Measurements from ENCODE around the gene IL16.
"Not testable (repeated sequence)": the region's sequence is repeated elsewhere in the genome, so short reads cannot be mapped to it uniquely, and the experiment has no call there.

The IL16 gene

DNA sequence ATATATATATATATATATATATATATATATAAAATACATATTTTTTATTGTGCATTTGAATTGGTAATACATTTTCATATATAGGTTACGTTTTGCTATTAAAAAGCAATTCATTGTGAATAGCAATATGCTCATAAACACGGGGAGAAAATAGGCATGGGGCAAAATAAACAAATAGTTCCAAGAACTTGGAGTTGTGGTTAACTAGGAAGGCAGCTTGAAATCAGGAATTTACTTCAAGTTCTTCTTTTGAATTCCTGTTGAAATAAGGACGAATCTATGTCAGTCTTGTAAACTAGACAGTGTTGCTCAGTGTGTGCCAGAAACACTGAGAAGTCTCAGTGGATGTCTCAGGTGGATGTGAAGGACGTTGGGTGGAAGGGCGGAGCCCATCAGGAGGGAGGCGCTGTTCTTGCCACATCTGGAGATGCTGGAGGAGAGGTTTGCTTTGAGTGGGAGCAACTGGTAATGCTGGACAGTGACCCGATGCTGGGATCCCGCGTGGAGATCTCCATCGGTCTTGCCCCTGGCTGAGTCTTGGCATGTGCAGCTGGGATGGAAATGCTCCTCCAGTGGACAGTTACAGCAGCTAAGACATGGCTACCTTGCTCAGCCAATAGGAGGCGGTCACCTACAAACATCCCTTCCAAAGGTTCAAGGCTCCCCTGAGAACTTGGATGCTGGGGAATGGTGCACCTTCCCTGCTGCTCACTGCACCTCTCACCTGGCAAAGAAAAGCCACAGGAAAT is 2.5 kb downstream of the IL16 start:
- H3K4me3 ChIP-seq (ENCODE audit: low read depth, low read length): no peak overlapping the region

DNA sequence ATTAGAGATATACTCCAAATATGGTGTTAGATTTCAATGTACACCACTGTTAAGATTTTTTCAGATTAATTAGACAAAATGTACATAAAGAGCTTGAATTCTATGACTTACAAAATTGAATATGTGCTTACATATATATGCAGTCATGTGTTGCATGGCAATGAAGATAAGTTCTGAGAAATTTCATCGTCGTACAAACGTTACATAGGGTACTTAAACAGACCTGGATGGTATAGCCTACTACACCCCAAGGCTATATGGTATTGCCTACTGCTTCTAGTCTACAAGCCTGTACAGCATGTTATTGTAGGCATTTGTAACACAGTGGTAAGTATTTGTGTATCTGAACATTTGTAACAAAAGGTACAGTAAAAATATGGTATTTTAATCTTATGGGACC is 9.3 kb downstream of the IL16 start:
- no peak overlapping the region for H3K4me3 ChIP-seq (ENCODE audit: low read depth, low read length)

DNA sequence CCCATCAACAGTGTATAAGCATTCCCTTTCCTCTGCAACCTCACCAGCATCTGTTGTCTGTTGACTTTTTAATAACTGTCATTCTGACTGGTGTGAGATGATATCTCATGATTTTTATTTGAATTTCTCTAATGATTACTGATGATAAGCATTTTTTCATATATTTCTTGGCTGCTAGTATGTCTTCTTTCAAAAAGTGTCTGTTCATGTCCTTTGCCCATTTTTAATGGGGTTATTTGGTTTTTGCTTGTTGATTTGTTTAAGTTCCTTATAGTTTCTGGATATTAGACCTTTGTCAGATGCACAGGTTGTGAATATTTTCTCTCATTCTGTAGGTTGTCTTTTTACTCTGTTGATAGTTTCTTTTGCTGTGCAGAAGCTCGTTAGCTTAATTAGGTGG is 11.3 kb downstream of the IL16 start:
- not testable (repeated sequence) for H3K4me3 ChIP-seq (ENCODE audit: low read depth, low read length)

DNA sequence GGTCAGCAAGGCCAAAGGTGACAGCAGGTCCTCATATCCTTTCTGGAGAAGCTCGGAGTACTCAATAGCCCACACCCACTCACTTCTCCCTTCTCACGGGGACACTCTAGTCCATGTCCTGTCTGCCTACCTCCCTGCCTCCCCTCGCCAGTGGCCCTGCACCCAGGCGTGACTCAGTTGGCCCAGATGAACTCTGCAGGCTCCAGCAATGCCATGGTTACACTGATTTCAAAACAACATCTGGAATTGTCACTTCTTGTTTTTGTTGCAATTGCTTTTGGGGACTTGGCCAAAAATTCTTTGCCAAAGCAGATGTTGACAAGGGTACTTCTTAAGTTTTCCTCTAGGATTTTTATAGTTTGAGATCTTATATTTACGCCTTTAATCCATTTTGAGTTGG is 13.0 kb downstream of the IL16 start:
- no peak overlapping the region for H3K4me3 ChIP-seq (ENCODE audit: low read depth, low read length)

DNA sequence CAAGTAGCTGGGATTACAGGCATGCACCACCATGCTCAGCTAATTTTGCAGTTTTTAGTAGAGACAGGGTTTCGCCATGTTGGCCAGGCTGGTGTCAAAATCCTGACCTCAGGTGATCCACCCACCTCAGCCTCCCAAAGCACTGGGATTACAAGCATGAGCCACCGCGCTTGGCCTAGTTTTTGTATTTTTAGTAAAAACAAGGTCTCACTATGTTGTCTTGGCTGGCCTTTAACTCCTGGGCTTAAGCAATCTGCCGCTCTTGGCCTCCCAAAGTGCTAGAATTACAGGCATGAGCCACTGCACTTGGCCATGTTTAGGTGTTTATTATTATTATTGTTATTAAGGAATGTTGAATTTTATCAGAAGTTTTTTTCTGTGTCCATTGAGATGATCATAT is 14.7 kb downstream of the IL16 start:
- no peak overlapping the region for H3K4me3 ChIP-seq (ENCODE audit: low read depth, low read length)

DNA sequence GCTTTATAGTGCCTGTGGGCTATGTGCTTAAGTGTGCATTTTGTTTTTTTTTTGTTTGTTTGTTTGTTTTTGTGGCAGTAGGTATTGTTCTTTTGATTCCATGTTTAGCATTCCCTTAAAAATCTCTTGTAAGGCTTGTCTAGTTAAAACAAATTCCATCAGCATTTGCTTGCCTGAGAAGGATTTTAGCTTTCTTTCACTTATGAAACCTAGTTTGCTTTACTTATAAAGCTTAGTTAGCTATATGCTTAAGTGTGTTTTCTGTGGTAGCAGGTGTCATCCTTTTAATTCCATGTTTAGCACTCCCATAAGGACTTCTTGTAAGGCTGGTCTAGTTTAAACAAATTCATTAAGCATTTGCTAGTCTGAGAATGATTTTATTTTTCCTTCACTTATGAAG is 17.3 kb downstream of the IL16 start:
- no peak overlapping the region for H3K4me3 ChIP-seq (ENCODE audit: low read depth, low read length)

DNA sequence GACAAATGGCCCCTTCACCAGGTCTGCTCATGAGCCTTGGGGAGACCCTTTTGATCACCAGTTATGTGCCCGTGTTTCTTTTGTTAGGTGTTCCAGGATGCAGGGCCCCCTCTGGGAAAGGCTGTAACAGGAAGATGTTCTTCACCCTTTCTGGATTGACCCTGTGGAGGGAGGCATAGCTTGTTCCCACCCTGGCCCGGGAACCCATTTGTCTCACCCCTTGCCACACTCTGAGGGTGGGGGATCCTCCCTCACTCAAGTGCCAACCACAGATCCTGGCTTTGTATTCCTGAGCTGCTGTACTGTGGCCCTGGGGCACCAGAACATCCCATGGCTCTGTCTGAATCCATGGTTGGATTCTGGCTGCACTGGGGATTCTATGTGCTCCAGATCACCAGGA is 18.9 kb downstream of the IL16 start:
- H3K4me3 ChIP-seq (ENCODE audit: low read depth, low read length): no peak overlapping the region

DNA sequence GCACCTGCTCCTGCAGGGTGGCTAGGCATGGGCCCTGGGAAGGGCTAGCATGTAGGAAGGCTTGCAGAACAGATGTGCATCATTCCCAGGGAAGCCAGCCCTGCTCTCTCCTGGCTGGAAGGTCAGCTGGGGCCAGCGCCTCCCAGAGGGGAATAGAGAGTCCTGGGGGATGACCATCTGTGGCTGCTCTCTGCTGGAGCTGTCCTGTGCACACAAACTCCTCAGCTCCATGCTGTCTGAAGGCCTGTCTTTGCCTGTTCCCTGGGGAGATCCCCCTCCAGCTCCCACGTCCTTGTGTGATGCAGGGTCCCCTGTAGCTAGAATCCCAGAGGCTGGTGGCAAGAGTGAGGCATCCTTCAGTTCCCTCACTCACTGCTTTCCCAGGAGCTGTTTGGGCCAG is 19.3 kb downstream of the IL16 start:
- H3K4me3 ChIP-seq (ENCODE audit: low read depth, low read length): no peak overlapping the region

DNA sequence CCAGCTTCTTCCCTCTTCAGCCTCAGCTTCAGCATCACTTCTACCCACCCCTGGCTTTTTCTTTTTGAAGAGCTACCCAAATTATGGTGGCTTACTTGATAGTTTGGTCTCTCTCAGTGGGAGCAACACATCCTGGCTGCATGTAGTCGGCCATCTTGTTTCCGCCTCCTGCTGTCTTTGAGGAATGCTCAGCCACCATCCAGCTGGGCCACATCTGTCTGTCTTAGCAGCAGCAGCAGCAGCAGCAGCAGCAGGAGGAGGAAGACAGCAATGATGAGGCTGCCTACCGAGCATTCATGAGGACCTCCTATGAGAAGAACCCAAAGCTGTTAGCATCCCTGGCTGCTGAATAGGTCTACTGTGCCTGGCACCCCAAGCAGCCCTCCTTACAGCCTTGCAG is 19.7 kb downstream of the IL16 start:
- no peak overlapping the region for H3K4me3 ChIP-seq (ENCODE audit: low read depth, low read length)

DNA sequence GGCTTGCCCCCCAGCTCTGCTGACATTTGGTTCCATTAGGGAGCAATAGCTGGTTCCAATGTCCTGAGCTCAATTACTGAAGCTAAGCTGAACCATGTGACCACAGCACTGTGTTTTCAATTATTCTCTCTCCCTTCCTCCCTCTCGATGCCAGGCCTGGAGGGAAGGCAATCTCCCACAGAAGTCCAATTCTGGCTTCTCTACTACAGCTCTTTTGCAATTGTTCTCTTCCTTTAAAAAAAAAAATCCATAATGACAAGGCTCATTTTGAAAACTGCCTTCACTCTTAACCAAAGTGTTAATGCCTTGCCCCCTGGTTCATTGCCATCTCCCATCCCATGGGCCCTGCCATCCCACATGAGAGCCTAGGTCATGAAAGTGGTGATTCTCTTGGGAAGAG is 24.8 kb downstream of the IL16 start:
- no peak overlapping the region for H3K4me3 ChIP-seq (ENCODE audit: low read depth, low read length)

DNA sequence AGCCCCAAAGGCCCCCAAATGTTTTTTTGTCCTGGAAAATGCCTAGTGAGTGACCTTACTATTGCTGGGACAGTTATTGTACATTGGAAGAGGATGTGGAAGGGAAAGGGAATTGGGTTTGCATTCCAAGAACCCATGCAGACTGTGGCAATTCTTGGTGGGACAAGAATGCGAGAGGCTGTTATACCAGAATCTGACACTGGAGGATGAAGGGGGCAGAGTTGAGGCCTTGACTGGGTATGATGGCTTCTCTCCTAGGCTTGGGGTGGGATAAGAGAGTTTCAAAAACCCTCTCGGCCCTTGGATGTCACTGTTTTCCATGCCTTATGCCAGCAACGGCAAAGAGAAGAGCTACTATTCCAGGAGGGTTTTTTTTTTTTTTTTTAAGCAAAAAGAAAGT is 25.3 kb downstream of the IL16 start:
- no peak overlapping the region for H3K4me3 ChIP-seq (ENCODE audit: low read depth, low read length)

DNA sequence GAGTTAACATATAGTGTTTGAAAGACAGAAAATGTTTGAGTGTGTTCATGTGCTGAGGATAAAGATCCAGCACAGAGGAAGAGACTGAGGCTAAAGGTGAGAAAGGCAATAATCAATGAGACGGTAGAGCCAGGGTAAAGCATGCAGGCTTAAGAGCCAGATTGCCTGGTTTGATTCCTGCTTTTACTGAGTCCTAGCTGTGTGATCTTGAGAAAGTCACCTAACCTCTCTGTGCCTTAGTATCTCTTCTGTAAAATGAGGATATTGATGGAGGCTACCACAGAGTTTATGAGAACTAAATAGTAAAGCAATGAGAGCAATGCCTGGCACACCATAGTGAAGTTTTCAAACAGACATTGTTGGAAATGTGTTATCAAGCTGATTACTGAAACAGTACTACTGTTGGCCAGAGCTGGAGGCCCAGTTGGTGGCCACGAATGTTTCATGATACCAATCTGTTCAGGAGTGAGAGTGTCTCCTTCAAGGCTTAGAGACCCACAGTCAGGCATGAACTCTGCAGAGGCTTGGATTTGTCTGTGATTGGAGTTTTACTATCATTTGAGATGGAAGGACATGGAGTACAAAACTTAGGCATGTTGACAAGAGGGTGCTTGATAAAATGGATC is 26.8 kb downstream of the IL16 start:
- H3K4me3 ChIP-seq (ENCODE audit: low read depth, low read length): no peak overlapping the region

DNA sequence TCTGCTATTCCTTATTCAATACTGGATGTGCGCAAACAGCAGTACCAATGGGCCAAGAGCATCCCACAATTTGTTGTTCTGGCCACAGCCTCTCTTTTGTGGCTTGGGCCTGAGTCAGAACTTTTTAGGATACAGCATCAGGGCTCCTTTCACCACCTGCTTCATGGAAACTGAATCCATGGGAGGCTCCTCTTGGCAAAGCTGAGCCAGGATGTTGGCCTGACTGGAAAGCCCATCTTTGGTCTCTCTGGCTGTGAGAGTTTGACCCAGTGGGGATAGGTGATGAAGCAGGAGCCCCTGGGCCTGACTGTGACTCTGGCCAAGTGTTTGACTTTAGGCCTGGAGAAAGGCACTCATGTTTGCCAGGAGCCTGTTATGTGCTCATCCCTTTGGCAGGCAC is 27.6 kb downstream of the IL16 start:
- H3K4me3 ChIP-seq (ENCODE audit: low read depth, low read length): no peak overlapping the region

DNA sequence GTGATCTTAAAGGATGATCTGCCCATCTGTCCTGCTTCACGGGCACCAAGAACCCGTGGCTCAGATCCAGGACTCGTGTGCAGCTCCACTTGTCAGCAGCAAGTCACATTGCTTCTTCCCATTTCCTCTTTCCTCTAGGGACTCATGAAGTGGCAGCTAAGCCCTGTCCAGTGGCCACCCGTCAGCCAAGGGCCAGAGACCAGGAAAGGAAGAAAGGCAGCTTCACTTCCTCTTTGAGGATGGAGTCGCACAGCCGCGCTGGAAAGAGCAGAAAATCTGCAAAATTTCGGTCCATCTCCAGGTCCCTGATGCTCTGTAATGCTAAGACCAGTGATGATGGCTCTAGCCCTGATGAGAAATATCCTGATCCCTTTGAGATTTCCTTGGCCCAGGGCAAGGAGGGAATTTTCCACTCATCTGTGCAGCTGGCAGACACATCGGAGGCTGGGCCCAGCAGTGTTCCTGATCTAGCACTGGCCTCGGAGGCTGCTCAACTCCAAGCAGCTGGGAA is 28.5 kb downstream of the IL16 start:
- no peak overlapping the region for H3K4me3 ChIP-seq (ENCODE audit: low read depth, low read length)

DNA sequence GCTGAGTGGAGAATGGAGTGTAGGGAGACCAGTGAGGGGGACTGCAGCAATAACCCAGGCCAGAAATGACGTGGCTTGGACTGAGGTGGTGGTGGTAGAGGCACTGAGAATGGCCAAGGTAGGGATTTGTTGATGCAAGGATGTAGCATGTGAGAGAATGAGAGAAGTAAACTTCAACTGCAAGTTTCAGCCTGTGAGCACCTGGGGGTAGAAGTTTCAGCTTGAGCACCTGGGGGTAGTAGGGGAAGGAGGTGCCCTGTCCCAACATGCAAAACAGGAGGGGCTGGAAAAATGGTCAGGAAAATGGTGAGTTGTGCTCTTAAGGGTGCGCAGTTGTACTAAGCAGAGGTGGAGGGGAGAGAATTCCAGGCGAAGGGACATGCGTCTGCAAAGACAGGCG is 31.0 kb downstream of the IL16 start:
- no peak overlapping the region for H3K4me3 ChIP-seq (ENCODE audit: low read depth, low read length)

DNA sequence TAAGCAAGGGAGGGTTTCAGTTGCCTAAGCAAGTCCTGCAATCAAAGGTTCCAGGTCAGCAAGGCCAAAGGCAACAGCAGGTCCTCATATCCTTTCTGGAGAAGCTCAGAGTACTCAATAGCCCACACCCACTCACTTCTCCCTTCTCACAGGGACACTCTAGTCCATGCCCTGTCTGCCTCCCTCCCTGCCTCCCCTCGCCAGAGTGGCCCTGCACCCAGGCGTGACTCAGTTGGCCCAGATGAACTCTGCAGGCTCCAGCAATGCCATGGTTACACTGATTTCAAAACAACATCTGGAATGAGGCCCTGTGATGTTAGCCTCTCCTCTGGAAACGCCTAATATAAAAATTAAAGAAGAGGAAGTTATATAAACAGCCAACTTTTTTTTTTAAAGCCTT is 32.9 kb downstream of the IL16 start:
- H3K4me3 ChIP-seq (ENCODE audit: low read depth, low read length): no peak overlapping the region

DNA sequence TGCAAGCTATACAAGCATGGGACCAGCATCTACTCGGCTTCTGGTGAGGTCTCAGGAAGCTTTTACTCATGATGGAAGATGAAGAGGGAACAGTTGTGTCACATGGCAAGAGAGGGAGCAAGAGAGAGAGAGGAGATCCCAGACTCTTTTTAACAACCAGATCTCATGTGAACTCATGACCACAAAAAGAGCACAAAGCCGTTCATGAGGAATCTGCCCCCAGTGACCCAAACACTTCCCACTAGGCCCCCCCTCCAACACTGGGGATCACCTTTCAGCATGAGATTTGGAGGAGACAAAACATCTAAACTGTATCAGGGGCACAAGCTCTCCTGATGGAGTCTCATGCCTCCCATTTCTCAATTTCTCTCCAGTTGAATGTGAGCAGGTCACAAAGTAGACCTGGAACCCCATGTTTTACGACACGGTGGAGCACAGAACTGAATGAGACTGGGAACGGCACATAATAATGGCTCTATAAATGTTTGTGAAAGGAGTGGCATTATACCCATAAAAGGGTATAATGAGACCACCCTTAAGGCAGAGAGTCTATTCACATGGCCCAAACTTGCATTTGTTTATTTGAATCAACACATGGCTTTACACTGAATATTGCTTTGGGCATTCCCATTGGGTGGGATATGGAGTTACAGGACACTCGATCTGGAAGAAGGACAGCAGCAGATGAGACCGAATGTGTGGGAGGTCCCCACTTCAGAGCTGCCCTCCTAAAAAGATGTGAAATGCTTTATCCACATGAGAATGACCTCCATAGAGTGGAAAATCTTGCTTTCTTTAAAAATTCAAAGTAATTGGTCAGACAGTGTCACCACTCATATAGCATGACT is 38.8 kb downstream of the IL16 start:
- no peak overlapping the region for H3K4me3 ChIP-seq (ENCODE audit: low read depth, low read length)

DNA sequence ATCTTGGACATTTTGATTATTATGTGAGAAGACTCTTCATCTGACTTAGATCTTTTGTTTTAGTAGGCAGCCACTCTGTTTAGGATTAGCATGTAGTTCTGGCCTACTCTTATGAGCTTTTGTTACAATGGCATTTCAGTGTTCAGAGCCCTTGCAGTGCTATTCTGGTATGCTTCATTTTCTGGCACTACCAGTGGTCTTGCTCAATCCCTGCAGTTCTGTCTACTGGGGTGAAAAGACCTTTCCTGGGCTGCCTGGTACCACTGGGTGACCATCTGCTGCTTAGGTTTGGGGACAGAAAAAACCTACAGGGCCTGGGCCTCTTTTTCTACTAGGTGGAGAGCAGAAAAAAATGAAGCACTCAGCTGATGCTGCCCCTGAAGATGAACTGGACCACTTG is 42.5 kb downstream of the IL16 start:
- no peak overlapping the region for H3K4me3 ChIP-seq (ENCODE audit: low read depth, low read length)

DNA sequence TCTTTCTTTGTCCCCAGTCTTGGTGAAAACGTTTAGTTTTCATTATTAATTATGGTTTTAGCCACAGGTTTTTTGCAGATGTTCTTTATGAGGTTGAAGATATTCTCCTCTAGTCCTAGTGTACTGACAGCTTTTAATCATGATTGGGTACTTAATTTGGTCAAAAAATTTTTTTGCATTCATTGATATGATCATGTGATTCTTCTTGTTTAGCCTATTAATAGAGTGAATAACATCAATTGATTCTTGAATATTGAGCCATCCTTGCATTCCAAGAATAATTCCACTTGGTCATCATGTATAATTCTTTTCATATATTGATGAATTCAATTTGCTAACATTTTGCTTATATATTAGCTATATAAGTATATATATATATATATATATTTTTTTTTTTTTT is 46.1 kb downstream of the IL16 start:
- H3K4me3 ChIP-seq (ENCODE audit: low read depth, low read length): no peak overlapping the region

DNA sequence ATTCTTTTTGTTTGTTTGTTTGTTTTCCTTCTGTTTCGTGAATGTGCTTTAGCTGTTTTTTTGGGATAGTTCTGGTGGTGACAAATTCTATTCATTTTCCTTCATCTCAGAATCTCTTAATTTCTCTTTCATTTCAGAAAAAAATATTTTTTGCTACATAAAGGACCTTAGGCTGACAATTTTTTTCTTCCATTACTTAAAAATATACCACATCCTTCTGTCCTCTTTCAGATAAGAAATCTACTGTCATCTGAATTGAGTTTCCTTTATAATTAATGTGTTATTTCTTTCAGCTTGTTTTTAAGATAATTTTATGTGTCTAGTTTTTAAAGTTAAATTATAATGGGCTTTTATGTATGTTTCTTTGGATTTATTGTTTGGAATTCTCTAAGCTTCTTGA is 47.6 kb downstream of the IL16 start:
- no peak overlapping the region for H3K4me3 ChIP-seq (ENCODE audit: low read depth, low read length)

DNA sequence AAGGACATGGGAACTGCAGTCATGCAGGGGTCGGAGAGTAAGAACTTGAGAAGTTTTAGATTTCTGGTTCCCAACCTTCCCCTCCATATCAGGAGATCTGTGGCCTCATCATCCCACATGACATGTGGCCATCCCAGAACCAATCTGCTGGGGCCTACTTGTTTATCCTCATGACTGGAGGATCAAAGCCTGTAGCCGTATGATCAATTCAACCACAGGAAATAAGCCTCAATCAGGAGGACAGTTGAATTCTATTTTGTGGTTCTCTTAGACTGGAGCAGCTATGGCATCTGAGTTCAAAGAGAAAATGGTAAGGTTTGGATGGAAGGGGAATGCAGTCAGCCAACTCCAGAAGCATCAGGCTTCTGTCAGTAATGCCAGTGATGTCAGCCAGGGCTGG is 57.2 kb downstream of the IL16 start:
- H3K4me3 ChIP-seq (ENCODE audit: low read depth, low read length): no peak overlapping the region

Data from iPS-11a (cell line).